ENCODE results near the gene GNAI1. TPM values are rescaled to one million over a fixed set of nuclear protein-coding genes. Genes with fewer than 3 reads are reported as not detected.

GNAI1 gene
- total RNA-seq = 51.7 and 56.4 TPM in 2 replicates

DNA sequence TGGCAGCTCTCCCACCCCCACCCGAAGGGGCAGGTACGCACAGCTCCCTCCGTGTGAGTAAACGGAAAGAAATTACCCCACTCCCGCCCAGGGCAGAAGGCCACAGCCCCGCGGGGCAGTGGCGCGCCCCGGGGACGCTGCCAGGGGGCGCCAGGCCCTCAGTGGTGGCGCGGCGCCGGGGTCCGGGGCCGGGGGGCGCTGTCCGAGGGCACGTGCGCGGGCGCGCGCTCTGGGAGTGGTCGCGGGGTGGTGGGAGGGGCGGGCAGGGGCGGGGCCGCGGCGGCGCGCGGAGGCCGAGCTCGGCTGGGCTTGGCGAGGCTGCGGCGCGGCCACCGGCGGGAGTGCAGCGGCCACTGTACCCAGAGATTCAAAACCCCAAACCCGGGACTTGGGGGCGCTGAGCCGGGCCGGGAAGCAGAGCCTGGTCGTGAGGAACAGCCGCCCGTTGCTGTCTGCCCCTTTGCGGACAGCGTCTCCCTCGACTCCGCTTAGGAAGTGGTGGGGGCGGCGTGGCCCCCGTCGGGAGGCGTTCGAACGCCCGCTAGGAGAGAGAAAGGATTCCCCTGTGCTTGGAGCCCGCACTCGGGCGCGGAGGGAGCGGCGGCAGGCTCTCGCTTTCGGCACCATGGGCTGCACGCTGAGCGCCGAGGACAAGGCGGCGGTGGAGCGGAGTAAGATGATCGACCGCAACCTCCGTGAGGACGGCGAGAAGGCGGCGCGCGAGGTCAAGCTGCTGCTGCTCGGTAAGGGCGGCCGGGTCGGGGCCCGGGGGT, at the start of gene GNAI1:
Gene GNAI1, plus strand, starts transcription at position 296 of the 773 bp plus-strand sequence. Its CDS starts 330 bp downstream, at position 626.

All from uterine smooth muscle cell (primary cell).